HepG2 (cell line): ENCODE data around the gene CTNND2. TPM values are rescaled to one million over a fixed set of nuclear protein-coding genes. Genes with fewer than 3 reads are reported as not detected.

Experiments
- ATAC-seq: fragments of 200-7000 bp; cut with Tn5 transposase; 3 replicates; pipeline ENCODE4 v1.9.1; 2020; ENCODE audit warnings: mild to moderate bottlenecking, moderate library complexity
- BruUV-seq: library from RNA; stranded (reverse); fragments of 400-500 nt; replicated peaks from 2 replicates; lab custom pipeline; 2021; lab: Mats Ljungman, UMichigan
- CTCF ChIA-PET: fragments of 300-600 bp; formaldehyde crosslinking; extraction: SDS; loops from one replicate; lab custom pipeline; 2021; ENCODE audit warnings: low total read pairs, inconsistent platforms, low intra/inter-chr PET ratio; lab: Yijun Ruan, JAX
- POLR2A ChIA-PET: fragments of 350-600 bp; sonication (Branson Sonifier 250); formaldehyde crosslinking; loops from one replicate; lab custom pipeline; 2020; ENCODE audit warnings: antibody characterized with exemption, inconsistent platforms; lab: Yijun Ruan, JAX
- DNase-seq: peaks from one replicate; pipeline ENCODE4 v3.0.0-alpha.2; 2015; ENCODE audit warnings: low spot score
- FAIRE-seq: peaks from 3 replicates; lab custom pipeline; 2011; peaks lifted over from hg19 to GRCh38; lab: Jason Lieb, UNC
- H2AFZ ChIP-seq: one replicate; pipeline ENCODE4 v1.6.1; 2011; ENCODE audit warnings: low read length, inconsistent platforms
- H3K27ac ChIP-seq: fragments of 300-600 bp; 3 replicates; pipeline ENCODE4 v1.8.0; 2011; ENCODE audit warnings: mixed run types, mild to moderate bottlenecking, mixed read lengths, low read length, inconsistent platforms; ENCODE audit not compliant: insufficient read depth; ENCODE audit errors: extremely low read length
- H3K27me3 ChIP-seq, 2 experiments: fragments of 200-600 bp in 1 of 2; 2 replicates in 1 of 2; 3 replicates in 1 of 2; pipeline versions ENCODE4 v1.6.0 to v1.8.0; 2011; ENCODE audit warnings: low read length in 2 of 2, mild to moderate bottlenecking in 2 of 2, moderate library complexity in 2 of 2, inconsistent platforms in 1 of 2; ENCODE audit not compliant: insufficient read depth in 2 of 2, control insufficient read depth in 1 of 2
- H3K36me3 ChIP-seq, 2 experiments: fragments of 200-600 bp in 1 of 2; replicated peaks in 1 of 2; 2 replicates in 1 of 2; 3 replicates in 1 of 2; pipeline versions ENCODE4 v1.5.1 to v1.8.0; 2011; ENCODE audit warnings: low read length in 2 of 2, inconsistent platforms in 1 of 2; ENCODE audit not compliant: insufficient read depth in 2 of 2, control insufficient read depth in 1 of 2
- H3K4me1 ChIP-seq: 2 replicates; pipeline ENCODE4 v1.5.1; 2012; ENCODE audit warnings: low read length, inconsistent platforms; ENCODE audit not compliant: insufficient read depth
- H3K4me2 ChIP-seq: 2 replicates; pipeline ENCODE4 v1.6.0; 2011; ENCODE audit warnings: low read depth, low read length, inconsistent platforms
- H3K4me3 ChIP-seq, 3 experiments: fragments of 200-600 bp in 1 of 3; sonication (generic), shearing (Covaris generic) in 1 of 3; replicated peaks in 1 of 3; 2 replicates each; pipeline ENCODE4 v1.5.1; 2011 to 2016; ENCODE audit warnings: low read length in 3 of 3, inconsistent platforms in 2 of 3, low read depth in 2 of 3, mild to moderate bottlenecking in 2 of 3, control low read depth in 1 of 3, mixed read lengths in 1 of 3; ENCODE audit not compliant: insufficient read depth in 1 of 3
- H3K79me2 ChIP-seq: one replicate; pipeline ENCODE4 v1.6.1; 2011; ENCODE audit warnings: low read length, inconsistent platforms; ENCODE audit not compliant: insufficient read depth
- H3K9ac ChIP-seq: 2 replicates; pipeline ENCODE4 v1.6.0; 2011; ENCODE audit warnings: mild to moderate bottlenecking, low read depth, low read length, inconsistent platforms; ENCODE audit not compliant: insufficient read depth
- H3K9me3 ChIP-seq: 2 replicates; pipeline ENCODE4 v1.5.1; 2012; ENCODE audit warnings: mild to moderate bottlenecking, low read length
- H4K20me1 ChIP-seq: 2 replicates; pipeline ENCODE4 v1.6.0; 2011; ENCODE audit warnings: inconsistent platforms, mild to moderate bottlenecking, low read length, moderate library complexity; ENCODE audit not compliant: insufficient read depth
- GABPA ChIP-seq, 2 experiments: IDR thresholded peaks; 2 replicates each; pipeline ENCODE4 v1.6.1; 2011 to 2016; ENCODE audit warnings: low read depth in 2 of 2, low read length in 1 of 2, missing biosample characterization in 1 of 2, missing genetic modification characterization in 1 of 2
- MLLT10 ChIP-seq: sonication (generic); formaldehyde crosslinking; IDR thresholded peaks from 2 replicates; pipeline ENCODE4 v1.4.0; 2020; ENCODE audit warnings: missing genetic modification reagents
- PCBP2 ChIP-seq: fragments of 200-400 bp; formaldehyde crosslinking; optimal IDR thresholded peaks from 2 replicates; pipeline ENCODE3; 2018; ENCODE audit warnings: low read length, low read depth; ENCODE audit not compliant: poor library complexity, severe bottlenecking
- SMARCC2 ChIP-seq: fragments of 450-650 bp; IDR thresholded peaks from 2 replicates; pipeline ENCODE4 v1.6.1; 2017; ENCODE audit warnings: antibody characterized with exemption, mild to moderate bottlenecking
- ZNF841 ChIP-seq: sonication (generic); formaldehyde crosslinking; IDR thresholded peaks from 2 replicates; pipeline ENCODE4 v1.8.1; 2023; ENCODE audit warnings: missing genetic modification reagents, borderline replicate concordance
- ZSCAN31 ChIP-seq: sonication (generic); formaldehyde crosslinking; IDR thresholded peaks from 2 replicates; pipeline ENCODE4 v1.5.0; 2020; ENCODE audit warnings: low read depth, mild to moderate bottlenecking, missing genetic modification reagents
- WGBS: methylation state at CpG from one replicate; pipeline ENCODE4 v1.1.6; 2017; ENCODE audit warnings: low lambda C conversion rate; 5-methylcytosine and 5-hydroxymethylcytosine counted together
- in situ Hi-C: cut with HindIII; loops from 2 replicates; pipeline ENCODE4 v1.10.0; 2017; ENCODE audit warnings: low pct_unique_long_range_greater_than_20kb; ENCODE audit not compliant: extremely low pct_ligation_motif_present
- intact Hi-C: fragments of 100-400 bp; cut with micrococcal nuclease; formaldehyde crosslinking; loops from one replicate; pipeline ENCODE4 v1.10.0; 2022; ENCODE audit not compliant: unreplicated experiment
- polyA plus RNA-seq, 8 experiments: library from polyadenylated mRNA; depleted of rRNA in 3 of 8; stranded (reverse) in 7 of 8; unstranded in 1 of 8; fragments of >200 nt; fragmentation: Illumina TruSeq in 4 of 8; extraction: Trizol in 4 of 8; gene quantifications; 2 replicates each; pipeline versions ENCODE4 v1.2.1 to v1.2.3, GENCODE V29; 2011 to 2016; ENCODE audit warnings: low read depth in 4 of 8, missing spikeins in 1 of 8, mixed read lengths in 1 of 8; ENCODE audit not compliant: insufficient read depth in 1 of 8
- total RNA-seq, 5 experiments: library from RNA; depleted of rRNA; stranded (reverse); fragments of >200 nt; fragmentation: Illumina TruSeq; extraction: Trizol; gene quantifications; 2 replicates each; pipeline ENCODE4 v1.2.3, GENCODE V29; 2016; ENCODE audit warnings: low read depth in 1 of 5
- TF ChIP-seq, protein P1 (sequence below): sonication (generic); formaldehyde crosslinking; IDR thresholded peaks from 2 replicates; pipeline ENCODE4 v1.5.0; 2020; ENCODE audit warnings: missing genetic modification reagents
- TF ChIP-seq, protein P2 (sequence below): sonication (generic); formaldehyde crosslinking; IDR thresholded peaks from 2 replicates; pipeline ENCODE4 v1.8.0; 2022; ENCODE audit warnings: mild to moderate bottlenecking, missing genetic modification reagents, moderate library complexity
- TF ChIP-seq, protein P3 (sequence below): sonication (generic); formaldehyde crosslinking; IDR thresholded peaks from 2 replicates; pipeline ENCODE4 v1.4.0; 2020; ENCODE audit warnings: missing genetic modification reagents, borderline replicate concordance
- TF ChIP-seq, protein P4 (sequence below): sonication (generic); formaldehyde crosslinking; IDR thresholded peaks from 2 replicates; pipeline ENCODE4 v1.5.1; 2020; ENCODE audit warnings: missing genetic modification reagents, mild to moderate bottlenecking, borderline replicate concordance

Gene CTNND2
- total and polyA plus RNA-seq, 2 of the 13 experiments (the other 11 are each of a cell fraction or from before 2014, with no cell fraction given), result not detected

DNA sequence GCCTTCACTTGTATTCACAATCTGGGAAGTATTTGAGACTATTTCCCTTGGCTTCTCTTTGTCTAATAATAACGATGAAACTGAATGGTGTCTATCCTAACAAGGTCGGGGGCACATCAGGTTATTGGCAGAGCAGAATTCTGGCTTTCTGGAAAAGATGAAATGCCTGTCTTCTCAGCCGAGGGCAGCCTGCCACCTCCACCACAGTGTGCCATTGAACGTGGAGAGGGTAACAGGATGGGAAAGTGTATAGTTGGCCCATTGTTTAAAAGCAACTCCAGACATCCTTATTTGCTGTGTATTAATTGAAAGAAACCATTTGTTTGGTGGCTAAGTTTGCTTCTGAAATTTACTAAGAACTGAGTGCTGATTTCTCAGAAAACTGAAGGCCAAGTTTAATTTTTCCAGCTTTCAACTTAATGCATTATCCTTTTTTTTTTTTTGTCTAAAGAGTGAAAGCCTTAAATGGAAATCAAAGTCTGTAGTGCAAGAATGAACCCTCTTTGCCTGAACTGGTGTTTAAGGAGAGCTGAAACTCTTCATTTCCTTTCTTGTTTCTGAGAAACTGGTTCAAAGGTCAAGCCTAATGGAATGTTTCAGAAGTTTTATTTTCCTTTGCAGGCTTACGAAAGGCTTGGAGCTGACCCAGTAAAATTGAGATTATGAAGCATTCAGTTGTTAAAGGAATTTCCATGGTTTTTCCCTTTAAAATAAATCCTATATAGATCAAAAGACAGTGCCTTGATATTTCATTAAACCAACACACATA lies 579.5 kb downstream of the CTNND2 start:
- no peak overlapping the region for H3K9ac ChIP-seq
- DNase-seq, result no peak
- TF ChIP-seq PCBP2 (no peak), ZNF841 (CRISPR knock-in tag) (no peak), SMARCC2 (no peak), ZSCAN31 (CRISPR knock-in tag) (no peak), GABPA (IDR thresholded peaks at IDR 0.05; ENCODE audit: low read depth, low read length) (no peak), GABPA (CRISPR knock-in tag; IDR thresholded peaks at IDR 0.05; ENCODE audit: low read depth) (no peak), MLLT10 (CRISPR knock-in tag) (no peak)
- TF ChIP-seq, protein P1, sequence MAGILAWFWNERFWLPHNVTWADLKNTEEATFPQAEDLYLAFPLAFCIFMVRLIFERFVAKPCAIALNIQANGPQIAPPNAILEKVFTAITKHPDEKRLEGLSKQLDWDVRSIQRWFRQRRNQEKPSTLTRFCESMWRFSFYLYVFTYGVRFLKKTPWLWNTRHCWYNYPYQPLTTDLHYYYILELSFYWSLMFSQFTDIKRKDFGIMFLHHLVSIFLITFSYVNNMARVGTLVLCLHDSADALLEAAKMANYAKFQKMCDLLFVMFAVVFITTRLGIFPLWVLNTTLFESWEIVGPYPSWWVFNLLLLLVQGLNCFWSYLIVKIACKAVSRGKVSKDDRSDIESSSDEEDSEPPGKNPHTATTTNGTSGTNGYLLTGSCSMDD (CRISPR knock-in tag), result no peak
- TF ChIP-seq, protein P2, sequence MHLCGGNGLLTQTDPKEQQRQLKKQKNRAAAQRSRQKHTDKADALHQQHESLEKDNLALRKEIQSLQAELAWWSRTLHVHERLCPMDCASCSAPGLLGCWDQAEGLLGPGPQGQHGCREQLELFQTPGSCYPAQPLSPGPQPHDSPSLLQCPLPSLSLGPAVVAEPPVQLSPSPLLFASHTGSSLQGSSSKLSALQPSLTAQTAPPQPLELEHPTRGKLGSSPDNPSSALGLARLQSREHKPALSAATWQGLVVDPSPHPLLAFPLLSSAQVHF, result no peak
- TF ChIP-seq, protein P3, sequence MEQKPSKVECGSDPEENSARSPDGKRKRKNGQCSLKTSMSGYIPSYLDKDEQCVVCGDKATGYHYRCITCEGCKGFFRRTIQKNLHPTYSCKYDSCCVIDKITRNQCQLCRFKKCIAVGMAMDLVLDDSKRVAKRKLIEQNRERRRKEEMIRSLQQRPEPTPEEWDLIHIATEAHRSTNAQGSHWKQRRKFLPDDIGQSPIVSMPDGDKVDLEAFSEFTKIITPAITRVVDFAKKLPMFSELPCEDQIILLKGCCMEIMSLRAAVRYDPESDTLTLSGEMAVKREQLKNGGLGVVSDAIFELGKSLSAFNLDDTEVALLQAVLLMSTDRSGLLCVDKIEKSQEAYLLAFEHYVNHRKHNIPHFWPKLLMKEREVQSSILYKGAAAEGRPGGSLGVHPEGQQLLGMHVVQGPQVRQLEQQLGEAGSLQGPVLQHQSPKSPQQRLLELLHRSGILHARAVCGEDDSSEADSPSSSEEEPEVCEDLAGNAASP (CRISPR knock-in tag), result no peak
- TF ChIP-seq, protein P4, sequence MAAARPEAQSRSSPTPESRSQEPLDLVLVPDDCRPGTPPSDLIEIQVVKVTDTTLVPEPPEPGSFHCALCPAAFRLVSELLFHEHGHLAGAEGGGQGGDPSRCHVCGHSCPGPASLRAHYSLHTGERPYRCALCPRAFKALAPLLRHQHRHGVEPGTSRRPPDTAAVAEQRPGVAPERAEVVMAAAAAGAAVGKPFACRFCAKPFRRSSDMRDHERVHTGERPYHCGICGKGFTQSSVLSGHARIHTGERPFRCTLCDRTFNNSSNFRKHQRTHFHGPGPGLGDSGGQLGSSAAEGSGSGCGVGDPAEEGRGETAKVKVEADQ, result no peak
- TF ChIP-seq, all 625 proteins: peak for 0
- ChIA-PET POLR2A (no interaction called here), CTCF (no interaction called here)
- H3K79me2 ChIP-seq, result no peaks in the 10 kb centered on the region
- WGBS, result 7% methylated on average over 5 of the region's 5 CpGs
- no peaks in the 10 kb centered on the region for H3K36me3 ChIP-seq
- no peaks in the 10 kb centered on the region for H3K4me1 ChIP-seq
- no peaks in the 10 kb centered on the region for H3K27me3 ChIP-seq
- no peak for ATAC-seq
- in situ Hi-C loops, result no loop called here
- no peak overlapping the region for H3K4me3 ChIP-seq
- no peaks in the 10 kb centered on the region for H3K9me3 ChIP-seq
- no TSS peak for BruUV-seq
- FAIRE-seq, result no peak
- no peak overlapping the region for H2AFZ ChIP-seq
- H3K4me2 ChIP-seq, result no peak overlapping the region
- H4K20me1 ChIP-seq, result no peaks in the 10 kb centered on the region
- intact Hi-C loops, result no loop called here
- H3K27ac ChIP-seq, result no peak overlapping the region
